Skeletal muscle cell (primary cell): Measurements from ENCODE around the gene COL27A1.
"Not testable (repeated sequence)": the region's sequence is repeated elsewhere in the genome, so short reads cannot be mapped to it uniquely, and the experiment has no call there.

Source experiments
- DNase-seq: peaks from one replicate; pipeline ENCODE4 v3.0.0-alpha.2; 2010; ENCODE audit warnings: low read depth
- H3K4me3 ChIP-seq: 2 replicates; pipeline ENCODE4 v1.5.1; 2011; ENCODE audit warnings: low read depth, mild to moderate bottlenecking, control low read depth, low read length, moderate library complexity

Gene COL27A1

GRCh38 chr9:114308361-114308950, 153.1 kb downstream of the COL27A1 start:
- DNase-seq, result no peak
- no peak overlapping the region for H3K4me3 ChIP-seq

DNA sequence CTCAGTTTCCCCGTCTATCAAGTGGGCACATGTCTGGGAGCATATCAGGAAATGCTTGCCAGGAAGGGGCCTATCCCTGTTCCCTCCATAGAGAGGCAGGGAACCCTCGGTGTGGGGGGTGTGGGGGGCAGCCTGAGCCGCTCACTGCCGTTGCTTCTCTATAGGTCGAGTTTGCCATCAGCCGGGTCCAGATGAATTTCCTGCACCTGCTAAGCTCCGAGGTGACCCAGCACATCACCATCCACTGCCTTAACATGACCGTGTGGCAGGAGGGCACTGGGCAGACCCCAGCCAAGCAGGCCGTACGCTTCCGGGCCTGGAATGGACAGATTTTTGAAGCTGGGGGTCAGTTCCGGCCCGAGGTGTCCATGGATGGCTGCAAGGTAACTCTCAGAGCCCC, 153.8 kb downstream of the COL27A1 start:
- DNase-seq, result no peak
- no peak overlapping the region for H3K4me3 ChIP-seq

- DNase-seq, result no peak
- H3K4me3 ChIP-seq, result no peak overlapping the region
Measured at GRCh38 chr9:114310471-114311450, 155.4 kb downstream of the COL27A1 start.

GRCh38 chr9:114311571-114312512, 156.5 kb downstream of the COL27A1 start:
- DNase-seq, result no peak
- H3K4me3 ChIP-seq, result no peak overlapping the region

DNA sequence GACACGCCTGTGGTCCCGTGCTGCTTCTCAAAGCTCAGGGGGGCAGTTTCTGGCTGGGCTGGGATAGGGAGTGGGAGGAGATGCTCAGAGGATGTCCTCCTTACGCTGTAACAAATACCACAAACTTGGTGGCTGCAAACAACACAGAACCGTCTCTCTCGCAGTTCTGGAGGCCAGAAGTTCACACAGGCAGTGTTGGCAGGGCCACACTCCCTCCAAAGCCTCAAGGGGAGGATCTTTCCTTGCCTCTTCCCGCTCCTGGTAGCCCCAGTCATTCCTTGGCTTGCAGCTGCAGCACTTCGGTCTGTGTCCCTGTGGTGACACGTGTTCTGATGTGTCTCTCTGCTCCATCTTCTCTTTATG, 157.2 kb downstream of the COL27A1 start:
- no peak for DNase-seq
- H3K4me3 ChIP-seq, result no peak overlapping the region

DNA sequence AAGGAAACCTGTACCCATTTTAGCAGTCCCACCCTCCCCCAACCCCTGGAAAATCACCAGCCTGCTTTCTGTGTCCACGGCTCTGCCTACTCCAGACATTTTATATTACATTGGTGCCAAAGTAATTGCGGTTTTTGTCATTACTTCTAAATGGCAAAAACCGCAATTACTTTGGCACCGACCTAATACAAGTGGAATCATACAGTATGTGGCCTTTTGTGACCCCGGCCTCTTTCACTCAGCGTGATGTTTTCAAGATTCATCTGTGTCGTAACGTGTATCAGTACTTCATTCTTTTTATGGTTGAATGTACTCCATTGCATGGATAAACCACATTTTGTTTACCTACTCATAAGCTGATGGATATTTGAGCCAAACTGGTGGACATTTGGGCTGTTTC, 157.8 kb downstream of the COL27A1 start:
- H3K4me3 ChIP-seq, result no peak overlapping the region
- no peak for DNase-seq

- H3K4me3 ChIP-seq, result no peak overlapping the region
Measured at GRCh38 chr9:114314256-114314867, 159.0 kb downstream of the COL27A1 start.

GRCh38 chr9:114314881-114315722, 159.8 kb downstream of the COL27A1 start:
- no peak overlapping the region for H3K4me3 ChIP-seq
- DNase-seq, result no peak

More at GRCh38 chr9:114314256-114314867, 159.0 kb downstream of the COL27A1 start:
- DNase-seq, result no peak

GRCh38 chr9:114315723-114316363, 160.5 kb downstream of the COL27A1 start:
- no peak overlapping the region for H3K4me3 ChIP-seq
- DNase-seq, result no peak

DNA sequence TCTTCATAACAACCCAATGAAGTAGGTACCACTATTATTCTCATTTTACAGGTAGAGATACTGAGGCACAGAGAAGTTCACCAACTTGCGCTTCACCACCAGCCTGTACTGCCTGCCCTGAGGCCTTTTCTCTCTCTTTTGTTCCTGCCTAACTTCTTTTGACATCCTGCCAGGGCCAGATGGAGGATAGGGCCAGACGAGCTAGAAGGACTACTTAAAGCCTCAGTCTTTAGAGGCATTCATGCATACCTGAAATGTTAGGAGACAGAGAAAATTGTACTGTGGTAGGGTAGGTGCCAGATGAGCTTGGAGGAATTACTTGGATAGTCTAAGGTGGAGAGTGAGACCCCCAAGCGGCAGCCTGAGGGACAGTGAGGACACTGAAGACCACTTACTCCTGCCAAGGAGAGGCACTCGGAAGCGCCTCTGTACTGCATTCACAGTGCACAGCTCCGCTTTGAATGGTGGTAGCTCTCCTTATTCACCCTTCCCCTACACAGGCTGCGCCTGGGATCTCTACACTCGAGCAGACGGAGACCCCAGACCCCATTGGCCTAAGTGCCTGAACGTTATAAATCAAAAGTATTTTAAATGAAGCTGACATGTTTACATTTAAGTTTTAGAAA, 161.4 kb downstream of the COL27A1 start:
- no peak for DNase-seq
- H3K4me3 ChIP-seq, result no peak overlapping the region

GRCh38 chr9:114317665-114318357, 162.5 kb downstream of the COL27A1 start:
- DNase-seq, result peak; percentile 45

DNA sequence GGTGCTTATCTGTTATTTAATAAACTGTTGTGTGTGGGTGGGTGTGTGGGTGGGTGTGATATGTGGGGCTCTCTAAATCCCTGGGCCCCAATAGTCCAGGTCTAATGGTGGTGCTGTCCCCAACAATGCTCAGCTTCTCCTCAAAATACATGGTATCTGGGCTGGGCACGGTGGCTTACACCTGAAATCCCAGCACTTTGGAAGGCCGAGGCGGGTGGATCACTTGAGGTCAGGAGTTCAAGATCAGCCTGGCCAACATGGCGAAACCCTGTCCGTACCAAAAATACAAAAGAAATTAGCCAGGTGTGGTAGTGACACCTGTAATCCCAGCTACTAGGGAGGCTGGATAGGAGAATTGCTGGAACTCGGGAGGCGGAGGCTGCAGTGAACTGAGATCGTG, 163.1 kb downstream of the COL27A1 start:
- no peak overlapping the region for H3K4me3 ChIP-seq

More at GRCh38 chr9:114317665-114318357, 162.5 kb downstream of the COL27A1 start:
- H3K4me3 ChIP-seq, result no peak overlapping the region

DNA sequence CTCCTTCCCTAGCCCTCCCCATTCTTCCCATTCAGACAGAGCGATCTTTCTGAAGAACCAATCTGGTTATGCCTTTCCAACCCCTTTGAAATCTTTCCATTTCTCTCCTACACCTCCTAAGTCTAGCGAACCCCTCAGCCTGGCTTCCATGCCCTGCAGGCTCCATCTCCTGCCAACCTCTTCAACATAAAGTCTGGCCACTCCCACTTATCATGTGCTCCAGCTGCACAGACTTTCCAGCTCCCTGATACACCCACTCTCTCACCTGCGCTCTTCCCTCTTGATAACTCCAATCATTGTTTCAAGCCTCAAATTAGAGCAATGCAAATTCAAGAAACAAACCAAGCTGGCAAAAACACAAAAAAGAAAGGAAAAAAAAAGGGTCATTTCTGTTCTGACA, 163.8 kb downstream of the COL27A1 start:
- no peak for DNase-seq

More for the DNA sequence above, 163.1 kb downstream of the COL27A1 start:
- DNase-seq, result no peak

GRCh38 chr9:114320710-114321109, 165.4 kb downstream of the COL27A1 start:
- not testable (repeated sequence) for H3K4me3 ChIP-seq
- peak; percentile 38 for DNase-seq

More for the DNA sequence above, 163.8 kb downstream of the COL27A1 start:
- H3K4me3 ChIP-seq, result no peak overlapping the region

DNA sequence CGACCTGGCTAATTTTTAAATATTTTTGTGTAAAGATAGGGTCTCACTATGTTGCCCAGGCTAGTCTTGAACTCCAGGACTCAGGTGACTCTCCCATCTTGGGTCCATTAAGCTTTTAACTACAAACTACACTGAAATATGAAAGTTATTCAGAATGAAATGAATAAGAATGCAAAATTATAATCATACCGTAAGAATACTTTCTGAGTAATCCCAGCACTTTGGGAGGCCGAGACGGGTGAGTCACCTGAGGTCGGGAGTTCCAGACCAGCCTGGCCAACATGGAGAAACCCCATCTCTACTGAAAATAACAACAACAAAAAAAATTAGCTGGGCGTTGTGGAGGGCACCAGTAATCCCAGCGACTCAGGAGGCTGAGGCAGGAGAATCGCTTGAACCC, 166.4 kb downstream of the COL27A1 start:
- no peak overlapping the region for H3K4me3 ChIP-seq
- no peak for DNase-seq

DNA sequence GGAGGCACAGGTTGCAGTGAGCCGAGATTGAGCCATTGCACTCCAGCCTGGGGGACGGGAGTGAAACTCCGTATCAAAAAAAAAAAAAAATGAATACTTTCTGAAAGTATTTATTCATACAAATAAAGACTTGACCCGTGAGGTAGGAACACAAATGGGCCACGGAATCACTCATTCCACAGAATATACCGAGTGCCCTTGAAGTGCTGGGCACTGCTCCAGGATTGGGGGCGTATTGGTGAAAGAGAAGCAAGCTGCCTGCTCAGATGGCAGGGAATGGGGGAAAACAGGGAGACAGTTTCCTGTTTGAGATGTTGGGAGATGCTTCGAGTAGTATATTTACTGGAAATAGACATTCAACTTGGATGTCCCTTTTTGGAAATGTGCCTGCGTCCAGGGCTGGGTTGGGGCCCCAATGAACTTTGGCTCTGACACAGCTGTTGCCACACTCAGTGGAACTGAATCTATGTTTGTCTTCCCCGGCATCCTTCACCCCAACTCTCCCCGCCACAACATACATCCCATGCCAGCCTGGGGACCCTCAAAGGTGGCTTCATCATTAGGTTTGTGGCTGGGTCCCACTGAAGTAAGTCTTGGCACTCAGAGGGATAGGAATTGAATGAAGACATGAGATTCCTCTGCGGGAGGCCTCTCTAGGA, 167.0 kb downstream of the COL27A1 start:
- DNase-seq, H3K4me3 ChIP-seq: not testable (repeated sequence)
